ENCODE results near the gene ERF.

Gene ERF

GRCh38 chr19:42206871-42207755 lies 47.8 kb downstream of the ERF start:
- DNase-seq, result no peak

GRCh38 chr19:42204664-42205063 lies 50.3 kb downstream of the ERF start:
- no peak for DNase-seq

- no peak for DNase-seq
These were observed 51.2 kb downstream of the ERF start for GRCh38 chr19:42203700-42204099.

- DNase-seq, result no peak
These were observed 52.5 kb downstream of the ERF start for GRCh38 chr19:42202290-42202880.

- DNase-seq, result peak; percentile 39
These were observed 53.2 kb downstream of the ERF start for GRCh38 chr19:42201489-42202289.

- DNase-seq, result no peak
These were observed 54.7 kb downstream of the ERF start for GRCh38 chr19:42200116-42200715.

GRCh38 chr19:42199440-42200115 lies 55.4 kb downstream of the ERF start:
- DNase-seq, result peak; percentile 51

GRCh38 chr19:42198676-42199439 lies 56.1 kb downstream of the ERF start:
- DNase-seq, result peak; percentile 56
